Neural progenitor cell (in vitro differentiated cells): Measurements from ENCODE around the gene KRTAP4-2. TPM values are rescaled to one million over a fixed set of nuclear protein-coding genes. Genes with fewer than 3 reads are reported as not detected.

Experiments
- DNase-seq: peaks from one replicate; pipeline ENCODE4 v3.0.0-alpha.2; 2016; ENCODE audit warnings: low spot score
- H2AFZ ChIP-seq: fragments of 200-600 bp; sonication (generic); replicated peaks from 2 replicates; pipeline ENCODE4 v1.6.1; 2016; ENCODE audit warnings: antibody characterized with exemption
- H3F3A ChIP-seq: fragments of 200-600 bp; sonication (generic); 2 replicates; pipeline ENCODE4 v1.6.1; 2016; ENCODE audit warnings: antibody characterized with exemption, low read depth
- H3K27ac ChIP-seq: fragments of 200-600 bp; sonication (generic); 2 replicates; pipeline ENCODE4 v1.5.1; 2016; ENCODE audit warnings: mild to moderate bottlenecking
- H3K27me3 ChIP-seq: fragments of 200-600 bp; sonication (generic); 2 replicates; pipeline ENCODE4 v1.6.1; 2016; ENCODE audit warnings: mild to moderate bottlenecking, moderate library complexity
- H3K36me3 ChIP-seq: fragments of 200-600 bp; sonication (generic); 2 replicates; pipeline ENCODE4 v1.5.1; 2016
- H3K4me1 ChIP-seq: fragments of 200-600 bp; sonication (generic); 2 replicates; pipeline ENCODE4 v1.6.1; 2016; ENCODE audit warnings: mixed run types
- H3K4me2 ChIP-seq: fragments of 200-600 bp; sonication (generic); 2 replicates; pipeline ENCODE4 v1.6.1; 2016
- H3K4me3 ChIP-seq: fragments of 200-600 bp; sonication (generic); 2 replicates; pipeline ENCODE4 v1.5.1; 2016
- H3K79me2 ChIP-seq: fragments of 200-600 bp; sonication (generic); 2 replicates; pipeline ENCODE4 v1.6.1; 2016; ENCODE audit warnings: low read depth
- H3K9ac ChIP-seq: fragments of 200-600 bp; sonication (generic); 2 replicates; pipeline ENCODE4 v1.6.1; 2016
- H3K9me3 ChIP-seq: fragments of 200-600 bp; sonication (generic); 2 replicates; pipeline ENCODE4 v1.5.1; 2016; ENCODE audit warnings: low read depth
- H4K20me1 ChIP-seq: fragments of 200-600 bp; sonication (generic); 2 replicates; pipeline ENCODE4 v1.6.1; 2016; ENCODE audit warnings: low read depth
- H3K27ac Mint-ChIP-seq: 3 replicates; pipeline ENCODE4 v1.8.0; 2021; ENCODE audit warnings: mixed read lengths
- H3K27me3 Mint-ChIP-seq: 2 replicates; pipeline ENCODE4 v1.8.0; 2022; ENCODE audit warnings: low read depth, mild to moderate bottlenecking, inconsistent platforms, moderate library complexity, mixed read lengths; ENCODE audit not compliant: insufficient read depth
- H3K36me3 Mint-ChIP-seq: 3 replicates; pipeline ENCODE4 v1.8.0; 2021; ENCODE audit warnings: mixed read lengths
- H3K4me1 Mint-ChIP-seq: 3 replicates; pipeline ENCODE4 v1.8.0; 2021; ENCODE audit warnings: mixed read lengths
- H3K4me3 Mint-ChIP-seq: 3 replicates; pipeline ENCODE4 v1.8.0; 2021; ENCODE audit warnings: mild to moderate bottlenecking, moderate library complexity, mixed read lengths
- H3K9me3 Mint-ChIP-seq: 3 replicates; pipeline ENCODE4 v1.8.0; 2020; ENCODE audit warnings: mixed read lengths
- CTCF ChIP-seq: fragments of 200-600 bp; sonication (generic); IDR thresholded peaks from 2 replicates; pipeline ENCODE4 v1.5.1; 2017; ENCODE audit warnings: antibody characterized with exemption, mild to moderate bottlenecking
- EZH2 ChIP-seq: fragments of 200-600 bp; sonication (generic); IDR thresholded peaks from 2 replicates; pipeline ENCODE4 v1.6.1; 2017; ENCODE audit warnings: antibody characterized with exemption, mild to moderate bottlenecking, moderate library complexity
- EZH2phosphoT487 ChIP-seq: fragments of 200-600 bp; sonication (generic); IDR thresholded peaks from 2 replicates; pipeline ENCODE4 v1.6.1; 2017; ENCODE audit warnings: antibody characterized with exemption
- total RNA-seq: library from RNA; depleted of rRNA; stranded (reverse); fragments of >200 nt; gene quantifications from 2 replicates; pipeline ENCODE4 v1.2.3, GENCODE V29; 2015; ENCODE audit warnings: low replicate concordance

Gene KRTAP4-2
- total RNA-seq, 1 donor from 2014 or later = not detected

- H3K9me3 Mint-ChIP-seq = no peaks in the 10 kb centered on the region
- Histone ChIP-seq H3K4me3 (no peak overlapping the region), H3K36me3 (no peaks in the 10 kb centered on the region), H4K20me1 (no peaks in the 10 kb centered on the region), H2AFZ (peak overlapping the region; percentile 54), H3K9me3 (no peaks in the 10 kb centered on the region), H3K27me3 (no peaks in the 10 kb centered on the region), H3K27ac (no peak overlapping the region), H3K4me1 (no peaks in the 10 kb centered on the region), H3K79me2 (no peaks in the 10 kb centered on the region), H3F3A (no peaks in the 10 kb centered on the region), H3K4me2 (no peak overlapping the region), H3K9ac (no peak overlapping the region)
- no peak for DNase-seq
- no peak overlapping the region for H3K4me3 Mint-ChIP-seq
- H3K4me1 Mint-ChIP-seq = no peaks in the 10 kb centered on the region
- H3K36me3 Mint-ChIP-seq = no peaks in the 10 kb centered on the region
- TF ChIP-seq EZH2phosphoT487 = no peak
- H3K27me3 Mint-ChIP-seq = no peaks in the 10 kb centered on the region
- H3K27ac Mint-ChIP-seq = no peak overlapping the region
Observed at GRCh38 chr17:41178341-41178740, 320 bp upstream of the KRTAP4-2 start.

- Histone ChIP-seq H3K4me1 (no peaks in the 10 kb centered on the region), H3K36me3 (no peaks in the 10 kb centered on the region), H3K9ac (no peak overlapping the region), H4K20me1 (no peaks in the 10 kb centered on the region), H3F3A (no peaks in the 10 kb centered on the region), H3K79me2 (no peaks in the 10 kb centered on the region), H3K4me2 (no peak overlapping the region), H3K9me3 (no peaks in the 10 kb centered on the region), H3K27ac (no peak overlapping the region), H3K27me3 (no peaks in the 10 kb centered on the region), H3K4me3 (no peak overlapping the region), H2AFZ (no peak overlapping the region)
- H3K27me3 Mint-ChIP-seq = no peaks in the 10 kb centered on the region
- no peaks in the 10 kb centered on the region for H3K36me3 Mint-ChIP-seq
- no peak for TF ChIP-seq EZH2phosphoT487
- no peak for TF ChIP-seq EZH2
- no peak for TF ChIP-seq CTCF
- DNase-seq = no peak
- H3K4me1 Mint-ChIP-seq = no peaks in the 10 kb centered on the region
- H3K27ac Mint-ChIP-seq = no peak overlapping the region
- H3K9me3 Mint-ChIP-seq = no peaks in the 10 kb centered on the region
- H3K4me3 Mint-ChIP-seq = no peak overlapping the region
Observed at GRCh38 chr17:41176744-41177387, 1.2 kb downstream of the KRTAP4-2 start.

- DNase-seq = no peak
- H3K27me3 ChIP-seq = no peaks in the 10 kb centered on the region
- Mint-ChIP-seq H3K4me3 (no peak overlapping the region), H3K4me1 (peaks cover 3% of the 10 kb centered on the region), H3K36me3 (no peaks in the 10 kb centered on the region), H3K9me3 (no peaks in the 10 kb centered on the region), H3K27me3 (no peaks in the 10 kb centered on the region), H3K27ac (no peak overlapping the region)
- no peak overlapping the region for H3K9ac ChIP-seq
- no peak overlapping the region for H2AFZ ChIP-seq
- no peaks in the 10 kb centered on the region for H3K4me1 ChIP-seq
- no peaks in the 10 kb centered on the region for H3F3A ChIP-seq
- no peak overlapping the region for H3K27ac ChIP-seq
- H3K9me3 ChIP-seq = no peaks in the 10 kb centered on the region
- TF ChIP-seq EZH2 (no peak), CTCF (no peak), EZH2phosphoT487 (no peak)
- H3K36me3 ChIP-seq = no peaks in the 10 kb centered on the region
- H4K20me1 ChIP-seq = no peaks in the 10 kb centered on the region
- no peak overlapping the region for H3K4me2 ChIP-seq
- no peak overlapping the region for H3K4me3 ChIP-seq
- no peaks in the 10 kb centered on the region for H3K79me2 ChIP-seq
Observed at GRCh38 chr17:41171886-41172285, 6.1 kb downstream of the KRTAP4-2 start.

GRCh38 chr17:41168121-41168520 lies 9.9 kb downstream of the KRTAP4-2 start, which contains the start of gene KRTAP4-3:
Gene KRTAP4-3, minus strand, starts transcription at chr17:41168221. Its CDS starts 49 bp downstream, at chr17:41168172.
- no peak within 1 kb of the TSS for H3K27ac Mint-ChIP-seq
- no peak for TF ChIP-seq CTCF
- no peak for TF ChIP-seq EZH2
- TF ChIP-seq EZH2phosphoT487 = no peak
- Histone ChIP-seq H3K4me1 (no peaks in the 10 kb centered on the region), H3K9me3 (no peaks in the 10 kb centered on the region), H4K20me1 (no peaks in the 10 kb centered on the region), H3F3A (no peaks in the 10 kb centered on the region), H3K79me2 (no peaks in the 10 kb centered on the region), H3K27me3 (no peaks in the 10 kb centered on the region), H3K27ac (no peak within 1 kb of the TSS), H3K9ac (no peak within 1 kb of the TSS), H3K36me3 (no peaks in the 10 kb centered on the region), H3K4me3 (no peak within 1 kb of the TSS), H2AFZ (no peak within 1 kb of the TSS), H3K4me2 (no peak within 1 kb of the TSS)
- no peaks in the 10 kb centered on the region for H3K27me3 Mint-ChIP-seq
- H3K9me3 Mint-ChIP-seq = no peaks in the 10 kb centered on the region
- no peak for DNase-seq
- no peaks in the 10 kb centered on the region for H3K36me3 Mint-ChIP-seq
- H3K4me3 Mint-ChIP-seq = no peak within 1 kb of the TSS
- H3K4me1 Mint-ChIP-seq = peaks cover 3% of the 10 kb centered on the region
